GM12875 (cell line): Measurements from ENCODE around the gene CCNA1.

Experiments used
- H3K4me3 ChIP-seq: one replicate; pipeline ENCODE4 v1.5.1; 2011; ENCODE audit warnings: low read depth, low read length, control low read depth
- CTCF ChIP-seq: IDR thresholded peaks from 2 replicates; pipeline ENCODE4 v1.5.1; 2011; ENCODE audit warnings: low read depth, mild to moderate bottlenecking, control low read depth, inconsistent platforms, low read length, moderate library complexity, borderline replicate concordance; ENCODE audit not compliant: insufficient read depth

Gene CCNA1

DNA sequence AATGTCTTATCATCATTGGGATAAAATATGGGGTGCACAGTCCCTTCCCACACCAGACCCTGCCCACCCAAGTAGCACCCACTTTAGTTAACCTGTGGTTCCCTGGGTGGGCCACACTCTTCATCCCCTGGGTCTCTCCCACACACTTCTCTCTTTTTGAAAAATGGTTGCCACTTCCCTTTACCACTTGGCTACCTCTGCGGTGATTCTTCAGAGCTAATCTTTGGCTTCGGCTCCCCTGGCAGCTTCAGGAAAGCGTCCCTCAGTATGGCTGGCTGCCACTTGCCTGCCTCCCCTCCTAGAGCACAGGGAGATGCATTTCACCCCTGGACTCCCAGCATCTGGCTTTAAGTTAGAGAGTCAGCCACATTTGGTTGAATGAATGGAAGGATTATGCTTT, 18.2 kb downstream of the CCNA1 start:
- H3K4me3 ChIP-seq, result no peak overlapping the region
- no peak for TF ChIP-seq CTCF

DNA sequence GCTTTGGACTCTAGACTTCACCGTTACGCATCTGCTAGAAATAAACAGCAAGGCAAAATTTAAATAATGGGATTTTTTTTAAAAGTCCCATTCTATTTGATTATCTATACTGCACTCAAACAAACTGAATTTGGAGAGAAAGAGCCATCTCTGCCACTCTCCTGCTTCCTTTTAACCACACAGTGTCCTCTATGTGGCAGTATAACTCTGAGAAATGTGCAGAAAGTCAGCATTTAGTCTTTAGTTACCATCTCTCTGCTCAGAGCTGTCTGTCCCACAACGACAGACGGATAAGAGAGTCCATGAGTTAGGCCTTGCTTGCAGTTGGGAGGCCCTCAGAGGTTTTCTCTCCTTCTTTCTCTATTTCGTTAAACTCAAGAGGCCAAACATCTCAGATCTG, 21.2 kb downstream of the CCNA1 start:
- no peak overlapping the region for H3K4me3 ChIP-seq
- no peak for TF ChIP-seq CTCF

- TF ChIP-seq CTCF, result no peak
- no peak overlapping the region for H3K4me3 ChIP-seq
These were observed 21.8 kb downstream of the CCNA1 start for GRCh38 chr13:36454121-36454520.

GRCh38 chr13:36454987-36455386, 22.7 kb downstream of the CCNA1 start:
- TF ChIP-seq CTCF, result no peak
- H3K4me3 ChIP-seq, result no peak overlapping the region

- no peak for TF ChIP-seq CTCF
- no peak overlapping the region for H3K4me3 ChIP-seq
These were observed 24.3 kb downstream of the CCNA1 start for GRCh38 chr13:36456577-36456976.

- H3K4me3 ChIP-seq, result no peak overlapping the region
- no peak for TF ChIP-seq CTCF
These were observed 29.2 kb downstream of the CCNA1 start for GRCh38 chr13:36461506-36461905.

- H3K4me3 ChIP-seq, result no peak overlapping the region
- TF ChIP-seq CTCF, result no peak
These were observed 43.2 kb downstream of the CCNA1 start for GRCh38 chr13:36475468-36475867.
